A673 (cell line): Measurements from ENCODE around the gene ANKK1. TPM values are rescaled to one million over a fixed set of nuclear protein-coding genes. Genes with fewer than 3 reads are reported as not detected.

Experiments used
- BruUV-seq: library from RNA; stranded (reverse); fragments of 400-500 nt; replicated peaks from 2 replicates; lab custom pipeline; 2021; lab: Mats Ljungman, UMichigan
- CTCF ChIA-PET: fragments of 300-600 bp; sonication (Branson Sonifier 250); formaldehyde crosslinking; loops from one replicate; lab custom pipeline; 2022; ENCODE audit warnings: antibody characterized with exemption; lab: Charles Lee
- POLR2A ChIA-PET: fragments of 300-600 bp; sonication (Branson Sonifier 250); formaldehyde crosslinking; loops from one replicate; lab custom pipeline; 2022; ENCODE audit warnings: antibody characterized with exemption; ENCODE audit not compliant: low non-redundant PET; lab: Charles Lee
- DNase-seq: peaks from one replicate; pipeline ENCODE4 v3.0.0-alpha.2; 2015; ENCODE audit warnings: low spot score
- H3K27ac ChIP-seq: fragments of 200-600 bp; sonication (generic); 2 replicates; pipeline ENCODE4 v1.5.1; 2016; ENCODE audit warnings: mixed run types, low read depth, mild to moderate bottlenecking, mixed read lengths, antibody characterized with exemption, low read length; ENCODE audit not compliant: poor library complexity, severe bottlenecking
- H3K27me3 ChIP-seq: fragments of 200-600 bp; sonication (generic); replicated peaks from 2 replicates; pipeline ENCODE4 v1.6.1; 2017; ENCODE audit warnings: mixed run types, low read depth, mild to moderate bottlenecking, mixed read lengths, antibody characterized with exemption, low read length; ENCODE audit not compliant: insufficient read depth, poor library complexity
- H3K36me3 ChIP-seq: fragments of 200-600 bp; sonication (generic); 2 replicates; pipeline ENCODE4 v1.6.1; 2016; ENCODE audit warnings: mixed run types, mild to moderate bottlenecking, mixed read lengths, antibody characterized with exemption, low read length; ENCODE audit not compliant: insufficient read depth, poor library complexity, severe bottlenecking
- H3K4me1 ChIP-seq: fragments of 200-600 bp; sonication (generic); 2 replicates; pipeline ENCODE4 v1.6.1; 2017; ENCODE audit warnings: mixed run types, mild to moderate bottlenecking, mixed read lengths, antibody characterized with exemption, low read length; ENCODE audit not compliant: insufficient read depth, poor library complexity, severe bottlenecking
- H3K4me3 ChIP-seq: fragments of 200-600 bp; sonication (generic); 2 replicates; pipeline ENCODE4 v1.5.1; 2016; ENCODE audit warnings: low read depth, mixed run types, mild to moderate bottlenecking, mixed read lengths, low read length; ENCODE audit not compliant: poor library complexity, severe bottlenecking
- H3K9me3 ChIP-seq: fragments of 200-600 bp; sonication (generic); 2 replicates; pipeline ENCODE4 v1.6.1; 2016; ENCODE audit warnings: mixed run types, low read depth, mild to moderate bottlenecking, mixed read lengths, antibody characterized with exemption, low read length; ENCODE audit not compliant: poor library complexity, severe bottlenecking
- CTCF ChIP-seq: fragments of 300-800, 200-600 bp; sonication (generic); conservative IDR thresholded peaks from 2 replicates; pipeline ENCODE4 v1.5.1; 2017; ENCODE audit warnings: low read depth, mild to moderate bottlenecking, antibody characterized with exemption, low read length, moderate library complexity, mixed read lengths
- EZH2 ChIP-seq: fragments of 200-600 bp; sonication (generic); IDR thresholded peaks from 2 replicates; pipeline ENCODE4 v1.6.1; 2017; ENCODE audit warnings: borderline replicate concordance, low read depth, mild to moderate bottlenecking, mixed read lengths, antibody characterized with exemption, low read length; ENCODE audit not compliant: poor library complexity, severe bottlenecking
- intact Hi-C: fragments of 100-400 bp; cut with micrococcal nuclease; formaldehyde crosslinking; loops from one replicate; pipeline ENCODE4 v1.10.0; 2022; ENCODE audit not compliant: unreplicated experiment
- total RNA-seq: library from RNA; stranded (reverse); gene quantifications from 2 replicates; pipeline ENCODE4 v1.2.3, GENCODE V29; 2021

Gene ANKK1
- total RNA-seq, 1 experiment from 2014 or later: 0.43 TPM

GRCh38 chr11:113365895-113366294 lies 21.7 kb upstream of the ANKK1 start:
- no TSS peak for BruUV-seq
- Histone ChIP-seq H3K4me1 (no peaks in the 10 kb centered on the region), H3K27ac (no peak overlapping the region), H3K9me3 (no peaks in the 10 kb centered on the region), H3K36me3 (no peaks in the 10 kb centered on the region), H3K27me3 (peaks cover 6% of the 10 kb centered on the region), H3K4me3 (no peak overlapping the region)
- DNase-seq: no peak
- TF ChIP-seq CTCF: no peak
- no peak for TF ChIP-seq EZH2
- intact Hi-C loops: no loop called here
- POLR2A ChIA-PET: no interaction called here
- CTCF ChIA-PET: no interaction called here

GRCh38 chr11:113369411-113369810 lies 18.2 kb upstream of the ANKK1 start:
- CTCF ChIA-PET: no interaction called here

GRCh38 chr11:113370634-113371033 lies 16.9 kb upstream of the ANKK1 start:
- Histone ChIP-seq H3K27me3 (no peaks in the 10 kb centered on the region), H3K4me3 (no peak overlapping the region), H3K9me3 (no peaks in the 10 kb centered on the region), H3K4me1 (no peaks in the 10 kb centered on the region), H3K36me3 (no peaks in the 10 kb centered on the region), H3K27ac (no peak overlapping the region)
- ChIA-PET POLR2A (no interaction called here), CTCF (no interaction called here)
- no peak for DNase-seq
- intact Hi-C loops: no loop called here
- no peak for TF ChIP-seq EZH2
- TF ChIP-seq CTCF: no peak
- BruUV-seq: no TSS peak

More at GRCh38 chr11:113369411-113369810, 18.2 kb upstream of the ANKK1 start:
- DNase-seq: no peak
- no TSS peak for BruUV-seq
- POLR2A ChIA-PET: no interaction called here
- TF ChIP-seq EZH2 (no peak), CTCF (no peak)
- Histone ChIP-seq H3K4me1 (no peaks in the 10 kb centered on the region), H3K27me3 (no peaks in the 10 kb centered on the region), H3K9me3 (no peaks in the 10 kb centered on the region), H3K27ac (no peak overlapping the region), H3K36me3 (no peaks in the 10 kb centered on the region), H3K4me3 (no peak overlapping the region)
- intact Hi-C loops: no loop called here
